HG03196 (cell line): ENCODE data around the gene KCNMA1.

Experiments used
- ATAC-seq: cut with Tn5 transposase; IDR thresholded peaks from one replicate; pipeline ENCODE4 v1.9.1; 2021; ENCODE audit not compliant: unreplicated experiment

KCNMA1 gene

DNA sequence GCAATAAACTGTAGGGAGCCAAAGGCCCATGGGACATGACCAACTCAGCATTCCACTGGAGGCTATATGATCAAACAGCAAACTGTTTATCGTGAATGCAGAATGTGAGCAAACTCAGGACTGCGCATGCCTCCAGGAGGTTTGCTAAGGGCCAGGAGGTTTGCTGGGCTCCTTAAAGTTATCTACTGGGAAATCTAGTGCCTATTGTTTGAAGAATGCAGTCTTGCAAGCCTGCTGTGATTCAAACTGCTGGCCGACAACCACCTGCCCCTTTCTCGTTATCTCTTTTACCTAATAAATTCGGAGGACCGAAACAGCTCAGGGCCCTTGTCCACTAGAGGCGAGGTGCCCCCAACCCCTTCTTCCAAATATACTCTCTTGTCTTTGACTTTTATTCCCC lies 404.1 kb downstream of the KCNMA1 start:
- ATAC-seq, result no peak

DNA sequence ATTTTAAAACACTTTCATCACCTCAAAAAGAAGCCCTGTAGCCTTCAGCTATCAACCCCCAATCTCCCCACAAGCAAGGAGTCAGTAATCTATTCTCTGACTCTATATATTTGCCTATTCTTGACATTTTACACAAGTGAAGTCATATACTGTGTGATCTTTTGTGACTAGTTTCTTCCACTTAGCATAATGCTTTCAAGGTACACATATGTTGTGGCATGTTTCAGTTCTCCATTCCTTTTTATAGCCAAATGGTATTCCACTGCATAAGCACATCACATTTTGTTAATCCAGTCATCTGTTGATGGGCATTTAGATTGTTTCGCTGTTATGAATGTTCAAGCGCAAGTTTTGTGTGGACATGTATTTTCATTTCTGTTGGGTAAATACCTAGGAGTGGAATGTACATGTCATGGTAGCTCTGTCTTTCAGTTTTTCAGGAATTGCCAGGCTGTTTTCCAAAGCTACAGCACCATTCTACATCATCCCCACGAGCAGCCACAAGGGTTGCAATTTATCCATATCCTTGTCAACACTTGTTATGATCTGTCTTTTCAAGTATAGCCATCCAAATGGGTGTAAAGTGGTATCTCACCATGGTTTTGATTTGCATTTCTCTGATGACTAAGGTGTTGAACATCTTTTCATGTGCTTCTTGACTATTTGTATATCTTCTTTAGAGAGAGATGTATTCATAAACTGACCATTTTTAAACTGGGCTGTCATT lies 405.6 kb downstream of the KCNMA1 start:
- no peak for ATAC-seq

DNA sequence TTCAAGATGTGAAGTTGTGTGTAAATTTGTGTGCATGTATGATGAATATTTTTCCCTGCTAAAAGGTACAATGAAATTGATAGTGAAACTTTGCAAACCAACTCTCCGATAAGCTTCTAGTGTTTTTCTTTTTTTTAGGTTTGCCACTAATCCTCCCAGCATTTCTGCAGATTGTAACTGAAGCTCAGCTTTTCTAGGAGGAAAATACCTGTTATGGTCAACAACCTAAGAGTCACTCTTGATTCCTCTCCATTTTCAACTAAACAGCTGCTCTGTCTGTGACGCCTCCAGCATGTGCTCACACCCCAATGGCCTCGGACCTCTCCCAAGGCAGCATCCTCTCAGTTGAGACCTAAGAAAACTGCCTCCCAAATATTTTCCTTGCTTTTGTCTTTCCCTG lies 406.2 kb downstream of the KCNMA1 start:
- ATAC-seq, result no peak

DNA sequence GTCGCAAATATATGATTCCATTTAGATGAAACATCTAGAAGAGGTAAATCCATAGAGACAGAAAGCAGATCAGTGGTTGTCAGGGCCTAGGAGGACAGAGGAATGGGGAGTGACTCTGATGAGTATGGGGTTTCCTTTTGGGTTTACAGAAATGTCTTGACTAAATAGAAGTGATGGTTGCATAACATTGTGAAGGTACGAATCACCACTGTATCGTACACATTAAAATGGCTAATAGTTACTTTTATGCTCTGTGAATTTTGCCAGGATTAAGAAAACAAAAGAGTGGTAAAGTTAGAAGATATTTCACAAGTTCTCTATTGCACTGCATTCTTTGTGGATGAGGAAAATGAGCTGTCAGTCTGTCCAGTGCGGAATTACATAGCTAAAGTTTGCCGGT lies 407.4 kb downstream of the KCNMA1 start:
- no peak for ATAC-seq

DNA sequence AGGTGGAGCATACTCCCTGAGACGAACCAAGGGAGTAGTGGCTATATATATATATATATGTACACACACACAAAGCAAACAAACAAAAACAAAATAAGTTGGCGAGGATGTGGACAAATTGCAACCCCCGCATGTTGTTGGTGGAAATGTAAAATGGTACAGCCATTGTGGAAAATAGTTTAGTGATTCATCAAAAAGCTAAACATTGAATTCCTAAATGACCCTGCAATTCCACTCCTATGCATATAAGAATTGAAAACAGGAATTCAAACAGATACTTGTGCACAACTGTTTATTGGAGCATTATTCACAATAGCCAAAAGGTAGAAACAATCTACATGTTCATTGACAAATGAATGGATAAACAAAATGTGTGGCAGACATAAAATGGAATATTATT lies 407.9 kb downstream of the KCNMA1 start:
- ATAC-seq, result no peak

DNA sequence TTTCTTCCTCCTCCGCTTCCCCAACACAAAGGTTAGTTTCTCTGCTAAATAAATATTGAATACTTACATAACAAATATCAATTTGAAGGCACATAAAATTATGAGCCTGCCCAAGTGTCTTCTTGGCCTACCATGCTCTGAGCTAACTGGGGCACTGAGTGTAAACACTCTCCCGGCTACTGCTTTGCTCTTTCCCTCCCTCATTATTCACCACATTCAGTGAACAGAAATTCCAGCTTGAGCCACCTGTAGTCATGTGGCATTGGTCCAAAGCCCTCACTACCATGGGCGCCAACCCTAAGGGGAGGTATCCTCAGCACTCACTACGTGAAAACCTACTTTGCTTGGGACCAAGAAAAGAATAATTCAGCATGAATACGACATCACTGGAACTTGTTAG lies 409.0 kb downstream of the KCNMA1 start:
- ATAC-seq, result no peak

DNA sequence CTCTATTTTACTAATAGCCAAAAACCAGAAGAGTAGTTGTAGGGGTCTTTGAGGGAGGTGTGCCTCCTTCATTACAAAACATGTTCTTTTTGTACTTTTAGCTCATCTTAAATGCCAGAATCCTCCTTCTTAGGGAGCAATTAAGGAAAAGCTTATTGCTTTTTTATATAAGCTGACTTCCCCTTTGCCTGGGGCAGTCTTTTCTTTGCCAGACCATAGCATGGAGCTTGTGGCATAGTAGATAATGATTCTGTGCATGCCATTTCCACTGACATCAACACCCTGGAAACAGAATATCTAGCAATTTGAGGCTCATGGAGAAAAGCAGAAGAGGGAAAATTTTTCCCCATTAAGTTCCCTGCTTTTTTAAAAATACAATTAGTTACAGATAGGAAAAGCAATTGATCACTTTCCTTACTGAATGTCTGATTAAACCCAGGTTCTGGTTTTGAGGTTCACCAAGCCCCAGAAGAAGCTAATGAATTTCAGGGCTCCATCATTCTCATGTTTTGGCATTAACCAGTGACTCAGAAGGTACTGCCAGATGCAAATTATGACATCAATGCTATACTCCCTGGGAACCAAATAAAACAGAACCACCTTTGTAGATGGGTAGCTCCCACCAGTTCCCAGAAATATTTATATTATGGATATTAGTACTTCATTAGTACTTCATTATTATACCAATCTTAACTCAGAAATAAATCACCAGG lies 410.6 kb downstream of the KCNMA1 start:
- no peak for ATAC-seq

DNA sequence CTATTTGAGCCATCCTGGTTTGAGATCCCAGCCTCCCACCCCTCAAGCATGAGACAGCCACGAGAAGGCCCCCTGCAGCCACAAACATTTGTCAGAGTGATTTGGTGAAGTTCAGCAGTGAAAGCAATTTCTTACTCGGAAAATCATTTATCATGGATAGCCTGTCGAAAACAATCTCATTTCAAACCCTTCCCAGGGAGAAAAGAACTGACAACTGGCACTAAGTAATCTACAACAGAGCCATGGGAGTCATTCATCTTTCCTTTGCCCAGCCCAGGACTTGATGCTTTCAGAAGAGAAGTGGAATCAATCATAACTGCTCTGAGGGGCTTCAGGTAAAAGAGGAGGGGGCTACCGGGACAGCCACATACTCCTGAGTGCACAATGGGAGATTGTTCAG lies 411.2 kb downstream of the KCNMA1 start:
- ATAC-seq, result no peak

DNA sequence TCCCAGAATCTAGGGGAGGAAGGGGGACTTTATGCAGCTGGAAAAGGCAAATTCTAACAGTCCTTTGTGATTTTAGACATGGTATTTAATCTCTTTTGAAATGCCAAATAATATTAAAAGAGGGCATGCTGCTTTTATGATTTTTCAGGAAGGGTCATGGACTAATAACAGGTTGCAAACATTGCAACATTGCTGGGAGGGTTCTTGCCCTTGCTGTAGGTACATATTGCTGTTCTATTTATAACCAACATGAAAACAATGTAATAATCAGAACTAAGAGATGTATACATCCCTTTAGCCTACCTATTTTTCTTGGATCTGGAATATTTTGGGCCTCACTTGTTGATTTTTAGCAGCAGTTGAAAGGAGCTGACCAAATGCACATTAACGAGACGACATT lies 411.6 kb downstream of the KCNMA1 start:
- no peak for ATAC-seq

DNA sequence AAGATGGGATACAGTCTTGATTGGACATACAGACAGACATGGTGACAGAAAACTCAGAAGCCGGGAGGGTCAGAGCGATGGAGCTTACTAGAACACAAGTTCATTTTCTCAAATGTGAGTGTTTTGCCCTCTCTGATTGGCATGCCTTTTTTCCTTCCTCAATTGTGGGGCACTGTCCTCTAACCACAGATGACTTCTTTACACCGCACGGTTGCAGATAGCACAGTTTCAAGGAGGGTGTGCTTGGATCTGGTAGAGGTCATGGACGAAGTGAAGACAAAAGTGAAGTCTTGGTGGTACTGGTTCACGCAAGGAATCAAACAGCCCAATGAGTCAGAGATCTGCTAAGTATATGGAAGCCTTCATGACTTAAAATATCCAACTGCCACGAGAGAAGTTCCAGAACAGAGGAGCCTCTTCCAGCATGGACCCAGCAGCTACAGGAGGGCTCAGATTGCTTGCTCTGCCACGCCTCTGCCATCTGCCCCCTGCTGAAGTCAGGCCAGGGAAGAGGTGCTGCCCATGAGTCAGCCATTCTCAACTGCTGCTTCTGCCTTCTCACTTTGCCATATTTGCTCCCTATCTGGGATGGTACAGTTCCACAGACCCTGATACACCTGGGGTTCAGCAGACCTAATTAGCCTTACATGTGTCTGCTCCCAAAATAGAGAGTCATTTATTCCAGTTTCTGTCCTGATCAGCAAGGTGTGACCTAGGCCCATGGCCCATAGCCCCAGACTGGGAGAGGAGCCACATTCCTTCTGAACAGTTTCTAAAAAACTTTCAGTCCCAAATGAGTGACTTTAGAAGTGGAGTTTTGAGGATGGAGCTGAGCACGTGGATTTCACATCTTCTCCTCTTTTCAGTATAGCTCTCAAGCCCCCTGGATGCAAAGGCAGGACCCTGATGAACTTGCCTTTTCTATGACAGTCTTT lies 413.8 kb downstream of the KCNMA1 start:
- no peak for ATAC-seq

DNA sequence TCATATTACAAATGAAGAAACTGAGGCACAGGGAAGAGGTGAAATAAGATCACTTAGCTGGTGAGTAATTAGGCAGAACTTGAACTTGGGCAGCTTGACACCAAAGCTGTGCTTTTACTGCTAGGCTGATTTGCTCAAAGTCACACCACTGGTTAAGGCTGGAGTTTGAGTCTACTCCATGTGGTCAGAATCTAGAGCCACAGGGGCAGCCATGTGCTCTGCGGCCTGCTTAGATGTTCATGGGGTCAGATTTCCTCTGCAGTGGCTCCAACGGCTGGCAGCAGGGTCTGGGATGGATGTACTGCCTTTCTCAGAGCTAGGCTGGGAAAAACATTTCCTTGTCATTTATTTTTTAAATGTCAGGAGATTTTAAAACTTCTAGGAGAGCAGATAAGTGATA lies 417.5 kb downstream of the KCNMA1 start:
- no peak for ATAC-seq

DNA sequence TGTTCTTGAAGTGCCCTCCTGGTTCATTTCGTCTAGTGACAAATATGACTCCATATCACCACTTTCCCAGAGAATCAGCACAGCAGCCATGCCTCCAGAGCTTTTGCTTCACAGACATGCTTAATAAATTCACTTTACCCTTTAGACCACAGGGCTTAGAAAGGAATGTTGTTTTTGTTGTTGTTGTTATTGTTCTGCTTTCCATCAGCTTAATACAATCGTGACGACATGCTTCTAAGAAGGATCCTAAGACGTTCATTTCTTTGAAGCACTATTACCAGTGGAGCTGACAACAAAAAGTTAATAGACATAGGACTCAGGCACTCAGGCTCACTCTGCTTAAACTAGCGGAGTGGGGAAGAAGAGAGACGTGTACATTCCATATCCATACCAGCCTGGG lies 418.6 kb downstream of the KCNMA1 start:
- ATAC-seq, result no peak

DNA sequence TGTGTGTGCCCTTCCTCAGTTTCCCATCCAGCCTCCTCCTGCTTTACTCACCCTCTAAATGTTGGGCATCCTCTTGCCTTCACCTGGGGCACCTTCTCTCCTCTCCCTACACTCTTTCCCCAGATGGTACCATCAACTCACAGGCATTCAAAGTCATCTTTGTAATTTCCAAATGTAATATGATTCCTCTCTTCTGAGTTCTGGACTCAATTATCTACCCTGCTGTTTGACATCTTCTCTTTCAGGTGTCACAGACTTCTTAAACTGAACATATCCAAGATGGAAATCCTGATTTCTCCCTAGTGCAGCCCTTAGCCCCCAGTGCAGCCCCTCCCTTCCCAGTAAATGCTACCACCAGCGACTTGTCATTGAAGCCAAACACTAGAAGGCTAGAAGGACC lies 422.8 kb downstream of the KCNMA1 start:
- ATAC-seq, result no peak

DNA sequence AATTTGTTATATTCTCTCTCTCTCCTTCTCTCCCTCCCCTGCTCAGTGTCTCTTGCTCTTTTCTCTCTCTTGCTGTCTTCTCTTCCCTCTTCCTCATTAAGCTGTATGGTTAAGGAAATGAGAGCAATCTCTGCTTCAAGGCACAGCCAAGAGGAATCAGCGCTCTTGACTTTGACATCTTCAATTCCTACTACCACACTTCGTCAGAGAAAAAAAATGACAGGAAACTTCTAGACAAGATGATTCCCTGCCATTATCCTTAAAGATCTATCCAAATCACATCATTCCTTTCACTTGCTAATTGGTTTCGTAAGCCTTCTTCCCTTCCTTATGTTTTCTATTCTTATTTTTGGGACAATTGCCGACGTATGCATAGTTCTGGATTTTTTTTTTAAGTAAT lies 425.0 kb downstream of the KCNMA1 start:
- ATAC-seq, result no peak

DNA sequence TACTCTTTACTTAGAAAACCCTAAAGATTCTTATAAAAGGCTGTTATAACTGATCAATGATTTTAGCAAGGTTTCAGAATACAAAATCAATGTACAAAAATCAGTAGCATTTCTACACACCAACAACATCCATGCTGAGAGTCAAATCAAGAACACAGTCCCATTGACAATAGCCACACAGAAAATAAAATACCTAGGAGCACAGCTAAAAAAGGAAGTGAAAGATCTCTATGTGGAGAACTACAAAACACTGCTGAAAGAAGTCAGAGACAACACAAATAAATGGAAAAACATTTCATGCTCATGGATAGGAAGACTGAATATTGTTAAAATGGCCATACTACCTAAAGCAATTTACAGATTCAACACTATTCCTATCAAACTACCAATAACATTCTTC lies 427.0 kb downstream of the KCNMA1 start:
- no peak for ATAC-seq

DNA sequence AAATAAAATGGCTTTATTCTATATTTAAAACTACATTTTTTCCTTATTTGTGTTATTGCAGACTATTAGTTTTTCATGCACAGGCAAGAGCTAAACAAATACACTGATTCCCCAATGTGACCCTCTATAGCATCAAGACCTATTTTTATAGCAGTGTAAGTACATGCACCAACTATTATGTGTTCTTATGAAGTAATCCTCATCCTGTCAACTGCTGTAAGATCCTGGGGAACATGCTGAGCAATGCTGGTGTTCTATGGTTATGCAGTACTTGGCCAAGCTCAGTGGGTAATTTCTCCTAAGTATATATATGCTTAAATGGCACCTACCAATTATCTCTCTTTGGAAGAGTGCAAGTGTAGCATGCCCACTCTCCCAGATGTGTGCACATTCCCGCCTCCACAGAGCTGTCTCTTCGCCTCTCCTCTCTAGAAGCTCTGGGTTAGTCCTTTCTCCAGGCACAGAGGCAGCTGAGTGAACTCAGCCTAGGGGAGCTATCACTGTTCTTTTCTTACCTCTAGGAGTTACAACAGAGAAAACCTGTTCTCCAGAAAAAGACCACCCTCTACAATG lies 428.8 kb downstream of the KCNMA1 start:
- no peak for ATAC-seq

DNA sequence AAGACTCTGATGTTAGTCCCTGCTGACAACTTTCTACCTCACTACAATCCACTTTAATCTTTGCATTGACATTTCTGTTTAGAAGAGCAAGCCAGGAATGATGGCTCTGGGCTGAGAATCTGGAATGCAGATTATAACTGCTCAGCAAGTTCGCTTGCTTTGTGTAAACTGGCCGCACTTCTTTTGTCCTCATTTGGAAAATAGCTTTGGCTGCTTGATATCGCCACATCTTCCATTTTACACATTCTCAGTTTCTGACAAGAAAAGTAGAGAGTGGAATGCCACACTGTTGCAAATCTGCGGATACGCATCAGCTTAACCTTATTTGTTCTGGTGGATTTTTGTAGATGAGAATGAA lies 429.8 kb downstream of the KCNMA1 start:
- no peak for ATAC-seq

DNA sequence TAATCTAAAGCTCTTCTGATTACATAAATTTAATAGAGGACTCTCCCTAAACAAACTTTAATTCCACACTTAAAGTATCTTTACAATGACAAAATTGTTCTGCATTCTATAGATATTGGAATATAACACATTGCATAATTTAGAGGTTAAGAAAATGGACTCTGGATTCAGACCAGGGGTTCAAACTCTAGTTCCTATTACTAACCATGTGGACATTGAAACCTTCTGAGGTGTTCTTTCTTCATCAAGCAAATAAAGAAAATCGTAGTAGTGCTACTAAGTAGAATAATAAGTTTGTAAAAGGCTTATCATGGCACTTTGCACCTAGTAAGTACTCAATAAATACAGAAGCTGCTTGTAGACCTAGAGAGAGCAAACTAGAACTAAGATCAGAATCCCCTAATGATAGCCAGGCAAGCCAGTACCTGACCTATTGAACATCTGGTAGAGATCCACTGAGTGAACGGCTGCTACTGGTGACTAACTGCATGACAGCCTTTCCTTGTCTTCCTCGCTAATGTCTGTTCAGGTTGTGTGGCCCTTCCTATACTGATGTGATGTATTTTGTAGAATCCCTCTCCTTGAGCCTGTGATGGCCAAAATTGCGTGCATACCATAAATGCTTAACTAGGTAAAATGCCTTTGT lies 430.3 kb downstream of the KCNMA1 start:
- ATAC-seq, result no peak

DNA sequence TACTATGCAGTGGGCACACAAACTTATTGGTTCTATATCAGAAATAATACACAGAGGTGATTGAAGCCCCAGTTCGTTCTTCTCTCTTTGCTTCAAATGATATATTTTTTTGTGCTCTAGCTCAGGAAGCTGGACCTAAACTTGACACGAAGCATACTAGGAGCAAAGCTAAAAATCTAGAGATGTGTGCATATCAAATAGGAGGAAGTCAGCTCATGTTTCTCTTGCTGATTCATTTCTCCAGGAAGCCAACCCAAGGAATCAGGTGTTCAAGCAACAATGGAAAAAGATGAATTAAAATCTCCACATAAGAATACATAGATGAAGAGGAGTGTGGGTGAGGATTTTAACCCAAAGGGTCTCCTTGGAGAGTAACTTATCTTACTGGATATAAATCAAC lies 432.5 kb downstream of the KCNMA1 start:
- no peak for ATAC-seq

DNA sequence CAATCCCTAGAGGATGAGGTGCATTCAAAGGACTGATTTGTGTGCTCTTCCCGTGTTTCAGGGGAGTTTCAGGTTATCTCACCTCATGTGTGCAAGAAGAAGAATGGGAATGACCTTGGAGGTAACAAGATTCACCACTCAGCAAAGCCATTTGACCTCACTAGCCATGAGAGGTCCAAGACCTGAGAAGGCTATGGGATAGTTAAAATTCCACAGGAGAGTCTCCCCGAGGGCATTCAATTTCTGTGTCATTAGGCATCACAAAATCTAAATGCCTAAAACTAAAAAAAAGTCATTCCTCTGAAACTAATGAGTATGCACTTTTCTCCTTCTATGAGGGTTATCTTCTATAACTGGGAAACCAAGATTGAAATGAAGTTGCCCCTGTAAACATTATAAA lies 433.4 kb downstream of the KCNMA1 start:
- ATAC-seq, result no peak

DNA sequence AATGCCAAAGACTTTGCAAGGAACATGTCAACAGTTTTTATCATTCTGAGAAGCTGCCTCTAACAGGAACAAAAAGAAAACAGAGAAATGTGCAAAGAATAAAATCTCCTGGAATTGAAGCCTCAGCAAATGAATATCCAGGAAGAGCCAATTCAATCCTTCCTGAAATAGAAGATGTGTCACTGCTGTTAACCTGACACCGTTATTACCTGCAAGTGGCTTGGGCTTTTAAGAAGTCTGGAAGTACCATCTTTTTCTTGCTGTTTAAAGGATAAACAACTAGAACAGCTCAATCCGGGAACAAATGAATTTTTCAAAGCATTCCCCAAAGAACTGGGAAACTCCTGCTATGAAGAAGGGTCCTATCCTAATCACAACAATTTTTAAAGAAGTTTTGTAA lies 434.8 kb downstream of the KCNMA1 start:
- ATAC-seq, result no peak
